ENCODE data around the gene VPS16.

DNA sequence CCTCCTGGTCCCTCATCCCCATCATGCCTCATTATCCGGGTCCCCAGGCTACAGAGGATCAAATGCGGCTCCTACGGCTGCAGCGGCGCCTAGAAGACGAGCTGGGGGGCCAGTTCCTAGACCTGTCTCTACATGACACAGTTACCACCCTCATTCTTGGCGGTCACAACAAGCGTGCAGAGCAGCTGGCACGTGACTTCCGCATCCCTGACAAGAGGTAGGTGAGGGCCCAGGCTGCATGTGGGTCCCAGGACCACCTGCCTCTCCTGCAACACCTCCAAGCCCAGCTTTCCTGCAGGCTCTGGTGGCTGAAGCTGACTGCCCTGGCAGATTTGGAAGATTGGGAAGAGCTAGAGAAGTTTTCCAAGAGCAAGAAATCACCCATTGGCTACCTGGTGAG lies 24.6 kb downstream of the VPS16 start:
- TF ChIP-seq POLR2AphosphoS5 (IDR thresholded peaks at IDR 0.05; ENCODE audit: borderline replicate concordance, low read depth, low read length), result no peak
- no peak for TF ChIP-seq EZH2 (IDR thresholded peaks at IDR 0.05)
